Mononuclear cell (primary cell): ENCODE measurements around the gene NUDT17. TPM values are rescaled to one million over a fixed set of nuclear protein-coding genes. Genes with fewer than 3 reads are reported as not detected.

ENCODE experiments used
- H3K27me3 ChIP-seq: 2 replicates; pipeline ENCODE4 v1.6.0; 2011; ENCODE audit warnings: low read length, control low read depth; ENCODE audit not compliant: insufficient read depth
- H3K4me1 ChIP-seq: 2 replicates; pipeline ENCODE4 v1.5.1; 2011; ENCODE audit warnings: mild to moderate bottlenecking, low read length, control low read depth; ENCODE audit not compliant: insufficient read depth
- H3K4me3 ChIP-seq: 2 replicates; pipeline ENCODE4 v1.5.1; 2011; ENCODE audit warnings: mild to moderate bottlenecking, low read length, moderate library complexity
- H3K9me3 ChIP-seq: 2 replicates; pipeline ENCODE4 v1.5.1; 2011; ENCODE audit warnings: low read depth, mild to moderate bottlenecking, control low read depth, low read length
- total RNA-seq: library from RNA; depleted of rRNA; stranded (reverse); fragments of >200 nt; gene quantifications from one replicate; pipeline ENCODE4 v1.2.3, GENCODE V29; 2012

Gene NUDT17
- total RNA-seq, 1 donor = 1.2 TPM

DNA sequence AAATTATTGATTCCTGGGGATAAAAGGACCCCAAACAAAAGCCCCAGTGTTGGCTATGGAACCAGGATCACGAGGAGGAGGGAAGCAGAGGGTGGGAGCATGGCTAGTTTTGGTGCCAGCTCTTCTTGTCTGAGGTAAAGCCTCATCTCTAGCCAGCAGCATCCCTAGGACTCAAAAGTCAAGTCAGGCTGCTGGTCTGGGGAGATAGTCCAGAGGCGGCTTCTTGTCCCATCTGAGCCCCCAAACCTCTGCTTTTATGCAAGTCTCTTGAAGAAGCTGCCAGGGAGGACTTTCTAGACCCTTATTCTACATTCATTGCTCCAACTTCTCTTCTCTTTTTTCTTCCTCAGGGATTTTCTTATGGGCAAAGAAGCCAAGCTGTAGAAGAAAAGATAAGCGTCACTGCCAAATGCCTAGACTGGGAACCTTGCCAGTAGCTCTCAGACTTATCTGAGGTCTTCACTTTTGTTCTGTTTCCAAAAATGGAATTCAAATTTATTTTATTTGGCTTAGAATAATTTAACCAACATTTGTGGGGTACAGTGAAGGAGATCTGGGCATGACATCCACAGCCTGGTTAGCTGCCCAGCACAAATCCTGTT lies 47.2 kb downstream of the NUDT17 start:
- no peaks in the 10 kb centered on the region for H3K9me3 ChIP-seq
- H3K4me1 ChIP-seq = no peaks in the 10 kb centered on the region
- no peaks in the 10 kb centered on the region for H3K27me3 ChIP-seq
- H3K4me3 ChIP-seq = no peak overlapping the region

DNA sequence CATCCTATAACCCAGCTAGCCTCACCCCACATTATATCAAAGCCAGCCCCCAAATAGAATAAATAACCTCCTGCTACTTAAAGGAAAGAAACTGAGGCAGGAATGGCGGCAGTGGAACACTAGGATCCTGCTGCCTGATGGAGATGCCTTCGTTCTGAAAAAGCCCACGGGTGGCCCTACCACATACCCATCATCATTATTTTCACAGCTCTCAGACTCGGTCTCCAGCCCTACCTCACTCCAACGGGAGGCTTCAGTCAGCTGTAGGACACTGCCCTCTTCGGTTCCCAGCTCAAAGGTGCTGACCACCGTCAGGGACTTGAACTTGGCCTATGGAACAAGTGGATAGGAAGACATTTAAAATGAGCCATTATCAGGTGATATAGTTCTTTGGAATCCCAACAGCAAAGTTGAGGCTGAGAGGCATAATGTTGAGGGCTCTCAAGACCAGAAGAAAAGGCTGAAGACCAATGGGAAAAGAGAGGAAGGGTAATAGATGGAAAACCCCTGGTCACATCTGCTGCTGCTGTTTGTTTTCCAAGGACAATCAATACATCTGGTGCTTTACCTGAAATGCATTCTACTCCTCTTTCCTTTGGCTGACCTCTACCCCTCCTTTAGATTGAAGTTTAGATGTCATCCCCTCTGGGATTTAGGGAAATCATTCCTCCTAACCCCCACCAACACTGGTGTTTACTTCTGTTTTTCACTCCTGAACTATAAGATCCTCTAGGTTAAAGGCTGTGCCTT lies 48.1 kb downstream of the NUDT17 start:
- Histone ChIP-seq H3K4me3 (no peak overlapping the region), H3K4me1 (no peaks in the 10 kb centered on the region), H3K9me3 (no peaks in the 10 kb centered on the region)

DNA sequence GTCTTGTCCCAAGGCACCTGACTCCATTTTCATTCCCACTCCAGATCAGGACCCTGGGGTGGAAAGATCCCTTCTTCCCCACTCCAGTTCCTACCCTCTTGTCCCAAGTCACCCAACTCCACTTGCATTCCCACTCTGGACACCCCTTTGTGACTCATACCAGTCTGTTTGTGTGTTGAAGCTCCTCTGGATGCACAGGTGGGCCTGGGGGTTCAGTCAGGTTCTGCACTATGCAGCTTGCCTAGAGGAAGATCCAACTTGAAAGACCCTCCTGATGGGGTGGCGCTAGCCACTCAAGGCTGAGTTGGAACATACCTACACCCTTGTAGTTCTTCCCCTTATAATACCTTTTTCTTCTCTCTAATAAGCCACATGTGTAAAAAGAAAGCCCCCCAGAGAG lies 50.0 kb downstream of the NUDT17 start:
- no peaks in the 10 kb centered on the region for H3K27me3 ChIP-seq
- H3K9me3 ChIP-seq = no peaks in the 10 kb centered on the region

More for the DNA sequence above, 48.1 kb downstream of the NUDT17 start:
- no peaks in the 10 kb centered on the region for H3K27me3 ChIP-seq

DNA sequence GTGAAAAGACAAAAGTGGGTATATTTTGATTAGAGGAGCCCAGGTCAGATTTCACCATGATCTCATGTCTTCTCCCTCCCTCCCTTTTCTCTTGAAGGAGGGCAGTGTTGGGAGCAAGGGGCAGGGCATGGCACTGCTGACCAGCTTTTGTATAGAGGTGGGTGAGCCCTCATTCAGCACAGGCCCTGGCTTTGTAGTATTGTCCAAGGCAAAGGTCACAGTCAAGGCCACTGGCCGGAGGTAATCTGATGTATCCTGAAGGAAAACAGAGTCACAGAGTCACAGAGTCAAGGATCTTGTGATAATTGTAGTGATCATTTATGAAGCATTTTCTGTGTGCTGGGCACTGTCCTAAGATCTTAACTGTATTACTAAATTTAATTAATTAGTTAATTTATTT lies 52.5 kb downstream of the NUDT17 start:
- H3K27me3 ChIP-seq = no peaks in the 10 kb centered on the region
- no peak overlapping the region for H3K4me3 ChIP-seq
- H3K4me1 ChIP-seq = no peaks in the 10 kb centered on the region
- no peaks in the 10 kb centered on the region for H3K9me3 ChIP-seq

More for the DNA sequence above, 50.0 kb downstream of the NUDT17 start:
- no peak overlapping the region for H3K4me3 ChIP-seq
- no peaks in the 10 kb centered on the region for H3K4me1 ChIP-seq

Other genes with a start within 250 kb of the NUDT17 start
- 43.8 TPM for gene GPR89A, start 237.6 kb upstream of the NUDT17 start, total RNA-seq
- gene PDZK1, start 138.3 kb upstream of the NUDT17 start, total RNA-seq = 0.10 TPM
- 9.0 TPM for gene CD160, start 126.1 kb upstream of the NUDT17 start, total RNA-seq
- gene RNF115, start 21.5 kb upstream of the NUDT17 start, total RNA-seq = 16.4 TPM
- gene POLR3C, start 21.4 kb upstream of the NUDT17 start, total RNA-seq = 29.9 TPM
- 8.0 TPM for gene PIAS3, start 13.5 kb downstream of the NUDT17 start, total RNA-seq
- not detected for gene ANKRD35, start 40.2 kb downstream of the NUDT17 start, total RNA-seq
- gene ITGA10, start 64.4 kb downstream of the NUDT17 start, total RNA-seq = 0.21 TPM
- gene PEX11B, start 73.1 kb downstream of the NUDT17 start, total RNA-seq = 6.1 TPM
- 98.2 TPM for gene RBM8A, start 81.9 kb downstream of the NUDT17 start, total RNA-seq
- gene LIX1L, start 112.4 kb downstream of the NUDT17 start, total RNA-seq = 15.1 TPM
- 0.42 TPM for gene ANKRD34A, start 118.9 kb downstream of the NUDT17 start, total RNA-seq
- gene POLR3GL, start 119.1 kb downstream of the NUDT17 start, total RNA-seq = 12.7 TPM
- 2,317 TPM for gene TXNIP, start 150.9 kb downstream of the NUDT17 start, total RNA-seq
- gene HJV, start 176.1 kb downstream of the NUDT17 start, total RNA-seq = not detected